WI38 (cell line): ENCODE results near the gene SUPT6H.

Experiments
- H3K4me3 ChIP-seq: 2 replicates; pipeline ENCODE4 v1.5.1; 2011; ENCODE audit warnings: low read depth, mild to moderate bottlenecking, control low read depth, low read length
- TF ChIP-seq, protein P1 (sequence below): IDR thresholded peaks from 2 replicates; pipeline ENCODE4 v1.5.1; 2012; ENCODE audit warnings: low read depth, mild to moderate bottlenecking, control low read depth, low read length

Gene SUPT6H

DNA sequence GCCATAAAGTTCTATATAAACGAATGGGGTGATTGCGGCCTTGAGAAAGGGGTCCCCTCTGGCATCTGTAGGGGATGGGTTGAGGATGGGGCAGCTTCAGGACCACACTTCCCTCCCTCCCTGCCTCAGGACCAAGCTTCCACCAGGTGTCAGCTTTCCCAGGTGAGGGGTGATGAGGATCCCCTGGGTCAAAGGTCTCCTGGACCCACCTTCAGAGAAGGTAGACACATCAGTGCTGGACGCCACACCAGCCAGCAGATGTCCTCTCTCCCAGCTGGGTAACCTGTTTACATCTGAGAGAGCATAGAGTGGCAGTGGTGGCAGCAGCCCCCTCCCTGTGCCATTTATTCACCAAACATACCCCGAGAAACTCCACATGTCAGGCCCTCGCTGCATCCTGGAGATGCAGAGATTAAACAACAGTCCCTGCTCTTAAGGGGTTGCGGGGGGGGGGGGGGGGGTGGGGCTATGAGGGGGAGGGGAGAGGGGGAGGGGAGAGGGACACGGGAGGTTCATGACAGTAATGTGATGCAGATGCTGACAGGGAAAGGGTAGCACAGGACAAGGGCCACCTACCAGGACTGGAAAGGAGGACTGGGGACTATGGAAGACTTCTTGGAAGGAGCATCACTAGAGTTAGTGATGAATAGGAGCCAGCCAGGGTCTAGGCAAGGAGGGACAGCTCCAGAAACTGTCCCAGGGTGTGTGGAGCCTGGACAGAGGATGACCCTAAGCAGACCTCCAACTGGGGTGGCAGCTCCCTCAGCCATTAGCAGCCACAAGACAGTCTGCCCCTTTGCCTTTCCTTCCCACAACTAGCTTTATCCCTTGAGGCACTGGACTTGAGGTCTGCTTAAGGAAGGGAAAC is 44.7 kb downstream of the SUPT6H start:
- H3K4me3 ChIP-seq: no peak overlapping the region
- TF ChIP-seq, protein P1, sequence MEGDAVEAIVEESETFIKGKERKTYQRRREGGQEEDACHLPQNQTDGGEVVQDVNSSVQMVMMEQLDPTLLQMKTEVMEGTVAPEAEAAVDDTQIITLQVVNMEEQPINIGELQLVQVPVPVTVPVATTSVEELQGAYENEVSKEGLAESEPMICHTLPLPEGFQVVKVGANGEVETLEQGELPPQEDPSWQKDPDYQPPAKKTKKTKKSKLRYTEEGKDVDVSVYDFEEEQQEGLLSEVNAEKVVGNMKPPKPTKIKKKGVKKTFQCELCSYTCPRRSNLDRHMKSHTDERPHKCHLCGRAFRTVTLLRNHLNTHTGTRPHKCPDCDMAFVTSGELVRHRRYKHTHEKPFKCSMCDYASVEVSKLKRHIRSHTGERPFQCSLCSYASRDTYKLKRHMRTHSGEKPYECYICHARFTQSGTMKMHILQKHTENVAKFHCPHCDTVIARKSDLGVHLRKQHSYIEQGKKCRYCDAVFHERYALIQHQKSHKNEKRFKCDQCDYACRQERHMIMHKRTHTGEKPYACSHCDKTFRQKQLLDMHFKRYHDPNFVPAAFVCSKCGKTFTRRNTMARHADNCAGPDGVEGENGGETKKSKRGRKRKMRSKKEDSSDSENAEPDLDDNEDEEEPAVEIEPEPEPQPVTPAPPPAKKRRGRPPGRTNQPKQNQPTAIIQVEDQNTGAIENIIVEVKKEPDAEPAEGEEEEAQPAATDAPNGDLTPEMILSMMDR: no peak

DNA sequence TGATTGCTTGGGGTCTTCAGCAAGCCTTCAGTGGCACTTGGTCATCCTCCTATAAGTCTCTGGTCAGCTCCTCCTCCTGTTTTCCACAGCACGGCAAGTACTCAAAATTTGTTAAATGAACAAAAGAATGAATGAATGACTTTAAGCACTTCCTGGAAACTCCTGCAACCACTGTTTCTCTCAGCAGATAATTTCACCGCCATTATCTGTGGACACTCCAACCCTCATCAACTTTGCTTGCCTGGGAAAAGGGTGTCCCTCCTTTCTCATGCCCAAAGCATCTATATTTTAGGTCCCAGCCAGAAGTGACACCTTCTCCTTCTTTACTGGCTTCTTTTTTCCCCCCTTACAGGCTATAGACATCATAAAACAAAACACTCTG is 45.3 kb downstream of the SUPT6H start:
- H3K4me3 ChIP-seq: no peak overlapping the region
- TF ChIP-seq, protein P1: no peak

DNA sequence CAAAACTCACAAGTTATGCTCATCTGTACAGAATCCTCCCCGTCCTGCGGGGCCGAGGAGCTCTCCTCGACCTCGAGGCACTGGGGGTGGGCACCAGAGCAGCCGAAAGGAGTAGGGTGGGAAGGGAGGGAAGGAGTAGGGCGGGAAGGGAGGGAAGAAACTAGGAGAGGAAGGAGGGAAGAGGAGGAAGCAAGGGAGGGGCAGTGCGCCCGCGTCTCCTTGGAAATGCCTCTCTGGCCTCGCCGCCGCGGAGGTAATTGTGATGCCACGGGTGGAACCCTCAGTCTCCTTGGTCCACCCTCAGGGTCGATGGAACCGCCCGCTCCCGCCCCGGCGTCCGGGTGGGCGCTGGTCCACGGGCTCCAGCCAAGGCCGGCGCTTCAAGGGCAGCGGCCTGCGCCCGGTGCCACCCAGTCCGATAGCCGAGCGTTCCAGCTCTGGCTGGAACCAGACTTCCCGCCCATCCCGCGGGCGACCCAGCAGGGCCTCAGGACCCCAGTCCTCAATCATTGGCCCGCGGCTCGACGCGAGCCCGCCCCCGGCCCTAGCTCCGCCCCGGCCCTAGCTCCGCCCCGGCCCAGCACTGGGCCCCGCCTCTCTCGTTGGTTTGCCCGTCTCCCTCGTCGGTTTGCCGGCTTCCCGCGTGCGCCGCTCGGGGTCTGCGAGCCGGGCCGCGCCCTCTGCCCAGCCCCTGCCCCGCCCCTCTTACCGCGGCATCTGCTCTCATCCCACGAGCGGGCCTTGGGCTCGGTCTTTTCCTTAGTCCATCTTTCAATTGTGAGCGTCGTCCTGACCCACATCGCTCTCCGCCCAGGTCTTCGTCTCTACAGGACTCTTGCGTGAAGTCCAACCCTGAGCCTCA is 49.1 kb downstream of the SUPT6H start:
- peak overlapping the region; percentile 59 for H3K4me3 ChIP-seq
- TF ChIP-seq, protein P1: no peak

DNA sequence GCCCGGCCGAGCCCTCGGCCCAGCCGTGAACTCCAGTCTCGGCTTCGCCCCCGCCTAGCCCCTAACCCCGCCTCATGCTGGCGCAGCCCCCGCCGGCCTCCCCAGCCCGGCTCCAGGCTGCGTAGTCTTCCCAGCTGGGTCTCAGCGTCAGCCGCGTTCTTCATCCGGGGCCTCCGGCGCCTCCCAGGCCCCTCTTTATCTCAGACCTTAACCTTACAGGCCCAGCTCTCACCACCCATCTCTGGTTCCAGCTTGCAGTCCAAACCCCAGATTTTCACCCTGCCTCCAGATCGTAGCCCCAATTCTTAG is 49.7 kb downstream of the SUPT6H start, which contains the start of gene PROCA1:
PROCA1 (minus strand) TSS at position 166 of the 309 bp plus-strand sequence. CDS start 228 bp downstream, outside the sequence.
- peak within 1 kb of the TSS; percentile 59 for H3K4me3 ChIP-seq
- TF ChIP-seq, protein P1: no peak

DNA sequence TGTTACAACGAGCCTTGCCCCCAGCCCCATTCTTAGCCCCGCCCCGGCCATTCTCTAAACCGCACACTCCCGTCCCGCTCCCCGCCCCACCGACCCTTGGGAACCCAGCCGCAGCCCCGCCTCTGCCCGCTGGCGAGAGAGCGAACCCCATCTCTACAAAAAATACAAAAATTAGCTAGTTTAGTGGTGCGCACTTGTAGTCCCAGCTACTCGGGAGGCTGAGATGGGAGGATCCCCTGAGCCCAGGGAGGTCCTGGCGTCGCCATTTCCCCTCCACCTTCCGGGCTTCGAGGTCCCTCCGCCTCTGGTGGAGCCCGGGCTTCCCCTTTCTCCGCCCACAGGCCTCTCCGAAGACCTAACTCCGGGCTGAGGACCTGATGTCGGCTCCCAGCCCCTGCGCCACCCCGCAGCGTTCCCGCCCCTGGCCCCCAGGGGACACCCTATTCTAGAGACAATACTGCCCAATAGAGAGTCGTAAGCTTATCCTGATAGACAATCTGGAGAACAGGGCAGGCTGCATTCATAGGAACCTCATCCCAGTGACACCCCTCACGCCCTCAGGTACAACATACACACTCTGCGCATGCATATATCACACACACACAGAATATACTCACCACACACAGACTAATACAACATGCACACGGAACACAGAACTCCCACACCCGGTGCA is 50.2 kb downstream of the SUPT6H start:
- no peak overlapping the region; the same call in 1 of the 2 replicates for H3K4me3 ChIP-seq
- TF ChIP-seq, protein P1: no peak

DNA sequence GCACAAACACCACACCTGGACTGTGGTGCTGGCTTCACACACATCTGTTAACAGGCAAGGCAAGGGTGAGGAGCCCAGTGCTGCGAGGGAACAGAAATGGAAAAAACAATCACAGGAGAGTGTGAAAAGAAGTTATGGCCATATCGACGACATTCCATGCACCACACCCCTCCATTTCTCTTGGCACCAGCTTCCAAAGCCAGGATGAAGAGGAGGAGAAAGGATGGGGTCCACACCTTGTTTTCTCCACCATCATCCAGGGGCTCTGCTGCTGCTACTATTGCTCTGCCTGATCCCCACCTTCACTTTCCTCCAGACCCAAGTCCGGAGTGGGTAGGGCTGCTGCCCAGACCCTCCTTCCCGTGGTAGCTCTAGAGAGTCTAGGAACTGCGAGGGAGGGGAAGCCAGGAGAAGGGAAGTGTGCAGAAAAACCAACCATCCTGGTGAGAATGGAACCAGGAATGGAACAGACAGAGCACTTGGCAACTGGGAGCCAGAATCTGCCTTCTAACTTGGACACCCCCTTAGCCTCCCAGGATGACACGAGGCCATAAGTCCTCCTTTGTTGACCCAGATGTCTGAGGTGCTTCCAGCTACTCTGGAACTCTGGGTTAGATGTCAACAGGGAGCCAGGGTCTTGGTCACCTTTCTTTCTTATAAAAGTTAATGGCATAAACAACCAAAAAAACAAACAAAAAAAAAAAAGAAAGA is 50.9 kb downstream of the SUPT6H start:
- TF ChIP-seq, protein P1: no peak
- H3K4me3 ChIP-seq: no peak overlapping the region
